Retinal pigment epithelial cell (primary cell): ENCODE data around the gene ST6GALNAC6.
A peak's percentile ranks its signal among the peaks of the same experiment; 100 is the strongest.
"Not testable (repeated sequence)": the region's sequence is repeated elsewhere in the genome, so short reads cannot be mapped to it uniquely, and the experiment has no call there.

Source experiments
- DNase-seq: peaks from one replicate; pipeline ENCODE4 v3.0.0-alpha.2; 2010; ENCODE audit warnings: low read depth
- H3K4me3 ChIP-seq: 2 replicates; pipeline ENCODE4 v1.5.1; 2011; ENCODE audit warnings: mild to moderate bottlenecking, low read length, control low read depth, moderate library complexity
- TF ChIP-seq, protein P1 (sequence below): conservative IDR thresholded peaks from 2 replicates; pipeline ENCODE4 v1.5.1; 2011; ENCODE audit warnings: low read depth, low read length, control low read depth, inconsistent platforms

ST6GALNAC6 gene

DNA sequence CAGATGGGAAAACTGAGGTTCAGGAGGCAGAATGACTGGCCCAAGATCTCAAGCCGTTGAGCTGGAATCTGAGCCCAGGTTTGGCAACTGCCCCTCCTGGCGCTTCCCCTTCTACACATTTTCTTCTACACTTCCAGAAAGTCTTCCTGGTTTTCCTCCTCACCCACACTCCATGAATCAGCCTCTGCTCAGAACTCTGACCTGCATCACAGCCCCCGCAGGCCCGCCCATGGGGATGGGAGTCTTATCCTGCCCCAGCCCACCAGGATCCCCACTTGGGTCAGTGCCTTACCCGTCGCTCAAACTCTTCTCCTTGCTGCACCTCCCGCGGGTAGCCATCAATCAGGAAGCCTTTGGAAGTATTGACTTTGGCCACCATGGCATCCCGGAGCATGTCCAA is 27.9 kb downstream of the ST6GALNAC6 start:
- DNase-seq, result no peak
- H3K4me3 ChIP-seq, result no peak overlapping the region
- TF ChIP-seq, protein P1, sequence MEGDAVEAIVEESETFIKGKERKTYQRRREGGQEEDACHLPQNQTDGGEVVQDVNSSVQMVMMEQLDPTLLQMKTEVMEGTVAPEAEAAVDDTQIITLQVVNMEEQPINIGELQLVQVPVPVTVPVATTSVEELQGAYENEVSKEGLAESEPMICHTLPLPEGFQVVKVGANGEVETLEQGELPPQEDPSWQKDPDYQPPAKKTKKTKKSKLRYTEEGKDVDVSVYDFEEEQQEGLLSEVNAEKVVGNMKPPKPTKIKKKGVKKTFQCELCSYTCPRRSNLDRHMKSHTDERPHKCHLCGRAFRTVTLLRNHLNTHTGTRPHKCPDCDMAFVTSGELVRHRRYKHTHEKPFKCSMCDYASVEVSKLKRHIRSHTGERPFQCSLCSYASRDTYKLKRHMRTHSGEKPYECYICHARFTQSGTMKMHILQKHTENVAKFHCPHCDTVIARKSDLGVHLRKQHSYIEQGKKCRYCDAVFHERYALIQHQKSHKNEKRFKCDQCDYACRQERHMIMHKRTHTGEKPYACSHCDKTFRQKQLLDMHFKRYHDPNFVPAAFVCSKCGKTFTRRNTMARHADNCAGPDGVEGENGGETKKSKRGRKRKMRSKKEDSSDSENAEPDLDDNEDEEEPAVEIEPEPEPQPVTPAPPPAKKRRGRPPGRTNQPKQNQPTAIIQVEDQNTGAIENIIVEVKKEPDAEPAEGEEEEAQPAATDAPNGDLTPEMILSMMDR, result no peak

DNA sequence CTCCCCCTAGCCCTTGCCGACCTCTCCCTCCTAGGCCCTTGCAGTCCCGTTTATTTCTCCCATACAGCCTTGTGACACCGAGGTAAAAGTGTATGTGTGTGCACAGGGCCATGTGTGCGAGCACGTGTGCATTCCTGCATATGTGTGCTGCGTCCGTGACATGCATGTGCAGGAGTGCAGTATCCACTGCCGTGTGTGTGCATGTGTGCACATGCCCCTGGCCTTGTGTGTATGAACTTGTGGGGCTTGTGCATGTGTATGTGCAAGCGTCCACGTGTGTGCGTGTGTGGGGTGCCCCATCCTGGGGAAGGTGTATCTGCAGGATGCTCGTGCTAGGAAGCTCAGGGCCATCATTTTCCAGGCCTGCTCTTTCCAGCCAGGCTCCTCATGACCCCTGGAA is 28.5 kb downstream of the ST6GALNAC6 start:
- TF ChIP-seq, protein P1, result no peak
- no peak overlapping the region for H3K4me3 ChIP-seq
- DNase-seq, result no peak

DNA sequence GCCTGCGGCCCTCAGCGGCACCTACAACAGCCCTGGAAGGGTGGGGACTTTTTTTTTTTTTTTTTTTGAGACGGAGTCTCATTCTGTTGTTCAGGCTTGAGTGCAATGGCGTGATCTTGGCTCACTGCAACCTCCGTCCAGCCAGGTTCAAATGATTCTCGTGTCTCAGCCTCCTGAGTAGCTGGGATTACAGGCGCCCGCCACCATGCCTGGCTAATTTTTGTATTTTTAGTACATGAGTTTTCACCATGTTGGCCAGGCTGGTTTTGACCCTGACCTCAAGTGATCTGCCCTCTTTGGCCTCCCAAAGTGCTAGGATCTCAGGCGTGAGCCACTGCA is 29.3 kb downstream of the ST6GALNAC6 start:
- not testable (repeated sequence) for H3K4me3 ChIP-seq, DNase-seq

DNA sequence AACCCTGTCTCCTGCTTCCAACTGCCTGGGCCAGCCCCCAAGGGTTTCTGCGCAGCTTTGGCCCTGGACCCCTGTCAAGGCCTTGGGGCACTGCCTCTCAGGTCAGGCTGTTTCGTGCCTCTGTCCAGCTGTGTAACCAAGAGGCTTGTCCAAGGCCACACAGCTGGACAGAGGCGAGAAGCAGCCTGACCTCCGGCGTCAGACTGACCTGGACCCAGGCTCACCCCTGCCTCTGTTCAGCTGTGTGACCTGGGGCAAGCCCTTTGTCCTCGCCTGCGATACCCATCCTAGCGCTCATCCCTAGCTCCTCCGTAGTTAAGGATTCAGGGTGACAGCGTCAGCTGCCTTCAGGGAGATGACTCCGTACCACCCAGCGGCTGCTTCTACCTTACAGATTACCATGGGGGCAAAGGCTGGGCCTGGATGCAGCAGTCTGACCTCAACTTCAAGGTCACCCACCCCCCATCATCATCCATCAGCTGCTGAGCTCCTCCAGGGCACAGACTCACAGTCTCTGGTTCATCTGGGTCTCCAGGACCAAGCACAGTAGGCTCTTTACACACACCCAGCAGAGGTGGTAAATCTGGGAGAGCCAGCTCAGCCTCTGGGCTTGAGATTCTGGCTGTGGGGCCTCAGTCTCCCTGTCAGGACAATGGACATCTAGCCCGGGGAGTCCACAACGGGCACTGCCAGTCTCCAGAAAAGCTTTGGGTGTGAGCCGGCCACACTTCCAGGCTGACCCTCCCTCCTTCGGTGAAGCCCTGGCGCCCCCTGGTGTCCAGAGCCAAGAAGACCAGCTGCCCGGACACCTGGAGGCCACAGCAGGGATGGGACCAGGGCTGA is 29.9 kb downstream of the ST6GALNAC6 start:
- no peak overlapping the region for H3K4me3 ChIP-seq
- peak; percentile 21 for DNase-seq
- TF ChIP-seq, protein P1, result peak; percentile 88

DNA sequence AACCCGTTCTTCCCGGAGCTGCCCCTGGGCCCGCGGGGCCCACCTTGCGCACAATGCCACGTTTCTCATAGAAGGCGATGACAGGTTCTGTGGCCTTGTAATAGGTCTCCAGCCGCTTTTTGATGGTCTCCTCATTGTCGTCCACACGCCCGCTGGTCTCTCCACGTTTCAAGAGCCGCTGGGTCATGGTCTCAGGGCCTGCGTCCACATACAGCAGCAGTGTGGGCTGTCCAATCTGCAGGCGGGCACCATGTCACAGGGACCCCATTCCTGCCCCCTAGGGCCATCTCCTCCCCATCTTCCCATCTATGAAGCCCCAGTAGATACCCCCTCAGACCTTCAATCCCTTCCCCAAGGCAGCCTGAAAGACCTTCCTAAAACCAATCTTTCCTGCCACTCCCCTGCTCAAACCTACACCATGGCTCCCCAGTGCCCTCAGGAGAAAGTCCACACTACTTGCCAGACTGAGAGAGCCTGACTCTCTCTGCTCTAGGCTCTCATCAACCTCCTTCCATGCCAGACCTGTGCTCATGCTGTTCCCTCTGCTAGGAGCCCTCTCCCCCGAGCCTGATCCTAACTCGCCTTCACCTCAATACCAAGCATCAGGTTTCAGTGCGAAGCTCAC is 31.0 kb downstream of the ST6GALNAC6 start:
- no peak for DNase-seq
- no peak overlapping the region for H3K4me3 ChIP-seq
- TF ChIP-seq, protein P1, result no peak

DNA sequence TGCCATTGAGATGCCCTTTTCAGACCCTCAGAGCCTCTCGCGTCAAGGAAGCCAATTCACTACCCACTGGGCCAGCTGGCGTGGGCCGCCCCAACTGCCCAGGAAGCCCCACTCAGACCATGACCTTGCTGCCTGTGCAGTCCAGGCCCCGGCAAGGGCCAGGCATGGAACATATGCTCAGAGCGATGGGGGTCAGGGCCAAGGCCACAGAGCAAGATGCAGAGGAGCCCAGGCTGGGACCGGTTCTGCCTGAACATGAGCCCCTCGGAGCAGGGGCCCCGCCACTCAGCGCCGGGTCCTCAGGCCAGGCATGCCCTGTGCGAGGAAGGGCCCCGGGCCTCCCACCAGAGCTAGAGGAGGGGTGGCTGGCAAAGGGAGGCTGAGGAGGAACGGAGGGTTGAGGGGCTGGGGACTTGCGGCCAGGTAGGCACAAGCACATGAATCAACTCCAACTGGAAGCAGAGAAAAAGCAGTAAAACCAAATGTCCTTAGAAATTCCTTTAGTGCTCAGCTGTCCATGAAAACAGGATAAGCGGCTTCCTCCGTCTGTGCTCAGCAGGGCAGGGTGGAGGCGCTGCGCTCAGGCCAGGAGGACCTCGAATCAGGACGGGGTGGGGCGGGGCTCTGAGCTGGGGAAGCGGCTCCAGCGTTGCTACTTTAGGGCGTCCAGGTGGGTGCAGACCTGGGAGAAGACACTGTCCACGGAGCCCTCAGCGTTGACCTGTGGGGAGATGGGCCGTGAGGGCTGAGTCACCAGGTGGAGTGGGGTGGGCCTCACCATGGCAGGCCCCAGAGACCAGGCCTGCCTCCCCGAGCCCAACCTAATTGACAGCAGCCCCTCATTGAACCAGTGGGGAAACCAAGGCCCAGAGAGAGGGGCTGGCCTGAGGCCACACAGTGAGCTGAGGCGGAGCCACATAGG is 31.8 kb downstream of the ST6GALNAC6 start:
- TF ChIP-seq, protein P1, result no peak
- no peak overlapping the region for H3K4me3 ChIP-seq
- no peak for DNase-seq

DNA sequence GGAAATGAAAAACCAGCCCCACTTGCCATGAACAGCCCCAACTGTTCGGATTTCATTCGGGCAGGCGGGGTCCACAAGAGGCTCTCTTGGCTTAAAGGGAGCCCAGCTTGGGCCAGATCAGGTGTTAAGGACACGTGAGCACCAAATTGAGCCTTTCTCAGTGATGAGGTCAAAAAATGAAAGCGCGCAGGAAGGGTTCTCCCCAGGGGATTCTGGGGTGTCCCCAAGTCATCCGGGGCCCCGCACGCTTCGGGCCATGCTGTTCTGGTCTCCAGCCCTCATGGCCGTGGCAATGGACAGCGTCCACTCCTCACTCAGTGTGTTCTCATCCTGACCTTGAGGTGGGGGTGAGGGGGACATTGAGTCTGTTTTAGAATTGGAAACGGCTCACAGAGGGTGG is 32.9 kb downstream of the ST6GALNAC6 start:
- H3K4me3 ChIP-seq, result no peak overlapping the region
- DNase-seq, result no peak
- TF ChIP-seq, protein P1, result no peak
